Measurements from ENCODE around the gene VRK1.

DNA sequence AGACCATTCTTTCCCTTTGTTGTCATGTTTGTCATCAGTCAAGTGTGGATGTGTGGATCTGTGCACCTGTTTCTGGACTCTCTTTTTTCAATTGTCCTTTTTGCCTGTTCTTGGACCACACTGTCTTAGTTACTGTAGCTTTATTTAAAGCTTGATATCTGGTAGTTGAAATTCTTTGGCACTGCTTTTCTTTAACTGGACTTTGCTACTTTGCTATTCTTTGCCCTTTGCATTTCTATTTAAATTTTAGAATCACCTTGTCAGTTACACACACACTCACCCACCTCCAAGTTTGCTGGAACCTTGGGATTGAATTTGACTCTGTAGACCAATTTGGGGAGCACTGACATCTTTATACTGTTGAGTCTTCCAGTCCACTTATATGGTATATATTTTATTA lies 61.5 kb downstream of the VRK1 start:
- TF ChIP-seq, protein P1, sequence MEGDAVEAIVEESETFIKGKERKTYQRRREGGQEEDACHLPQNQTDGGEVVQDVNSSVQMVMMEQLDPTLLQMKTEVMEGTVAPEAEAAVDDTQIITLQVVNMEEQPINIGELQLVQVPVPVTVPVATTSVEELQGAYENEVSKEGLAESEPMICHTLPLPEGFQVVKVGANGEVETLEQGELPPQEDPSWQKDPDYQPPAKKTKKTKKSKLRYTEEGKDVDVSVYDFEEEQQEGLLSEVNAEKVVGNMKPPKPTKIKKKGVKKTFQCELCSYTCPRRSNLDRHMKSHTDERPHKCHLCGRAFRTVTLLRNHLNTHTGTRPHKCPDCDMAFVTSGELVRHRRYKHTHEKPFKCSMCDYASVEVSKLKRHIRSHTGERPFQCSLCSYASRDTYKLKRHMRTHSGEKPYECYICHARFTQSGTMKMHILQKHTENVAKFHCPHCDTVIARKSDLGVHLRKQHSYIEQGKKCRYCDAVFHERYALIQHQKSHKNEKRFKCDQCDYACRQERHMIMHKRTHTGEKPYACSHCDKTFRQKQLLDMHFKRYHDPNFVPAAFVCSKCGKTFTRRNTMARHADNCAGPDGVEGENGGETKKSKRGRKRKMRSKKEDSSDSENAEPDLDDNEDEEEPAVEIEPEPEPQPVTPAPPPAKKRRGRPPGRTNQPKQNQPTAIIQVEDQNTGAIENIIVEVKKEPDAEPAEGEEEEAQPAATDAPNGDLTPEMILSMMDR (conservative IDR thresholded peaks at IDR 0.05; ENCODE audit: low read depth, low read length), result no peak
- TF ChIP-seq, protein P2, sequence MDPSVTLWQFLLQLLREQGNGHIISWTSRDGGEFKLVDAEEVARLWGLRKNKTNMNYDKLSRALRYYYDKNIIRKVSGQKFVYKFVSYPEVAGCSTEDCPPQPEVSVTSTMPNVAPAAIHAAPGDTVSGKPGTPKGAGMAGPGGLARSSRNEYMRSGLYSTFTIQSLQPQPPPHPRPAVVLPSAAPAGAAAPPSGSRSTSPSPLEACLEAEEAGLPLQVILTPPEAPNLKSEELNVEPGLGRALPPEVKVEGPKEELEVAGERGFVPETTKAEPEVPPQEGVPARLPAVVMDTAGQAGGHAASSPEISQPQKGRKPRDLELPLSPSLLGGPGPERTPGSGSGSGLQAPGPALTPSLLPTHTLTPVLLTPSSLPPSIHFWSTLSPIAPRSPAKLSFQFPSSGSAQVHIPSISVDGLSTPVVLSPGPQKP (IDR thresholded peaks at IDR 0.05; ENCODE audit: borderline replicate concordance, low read depth, low read length), result no peak
- TF ChIP-seq NFE2L2 (IDR thresholded peaks at IDR 0.05; ENCODE audit: low read depth, low read length) (no peak), MXI1 (IDR thresholded peaks at IDR 0.05; ENCODE audit: borderline replicate concordance, low read depth, low read length) (no peak), RAD21 (IDR thresholded peaks at IDR 0.05; ENCODE audit: low read length) (no peak), POLR2A (IDR thresholded peaks at IDR 0.05; ENCODE audit: low read depth, low read length) (no peak)
